ENCODE data around the gene PCAT6. TPM values are rescaled to one million over a fixed set of nuclear protein-coding genes. Genes with fewer than 3 reads are reported as not detected.

Gene PCAT6
- polyA plus RNA-seq, 2 of the 4 experiments (the other 2 are of a cell fraction) = 2.3 to 2.4 TPM

- TF ChIP-seq HES2 (IDR thresholded peaks at IDR 0.05) (no peak), GATA3 (IDR thresholded peaks at IDR 0.05; ENCODE audit: borderline replicate concordance) (no peak)
These were observed 46.4 kb downstream of the PCAT6 start (continued) for GRCh38 chr1:202857136-202857610.

DNA sequence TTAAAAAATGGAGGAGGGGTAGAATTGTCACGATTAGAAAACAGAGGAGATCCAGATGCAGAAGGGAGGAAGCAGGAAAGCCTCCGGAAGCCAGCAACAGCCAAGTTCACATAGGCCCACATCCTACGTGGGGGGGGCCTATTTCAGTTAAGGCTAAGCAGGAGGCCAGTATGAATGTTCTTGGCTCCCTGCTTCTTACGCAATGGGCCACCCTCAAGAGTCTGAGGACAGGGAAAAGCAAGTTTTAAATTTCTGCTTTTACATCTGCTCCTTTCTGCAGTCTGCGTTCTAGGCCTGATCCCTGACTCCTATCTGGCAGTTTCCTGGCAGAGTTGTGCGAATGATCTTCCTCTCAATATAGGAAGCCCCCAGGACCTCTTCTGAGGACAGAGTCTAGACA is 47.6 kb downstream of the PCAT6 start:
- Histone ChIP-seq H3K9me3 (no peaks in the 10 kb centered on the region), H3K4me3 (no peak overlapping the region), H3K27ac (no peak overlapping the region), H3K4me1 (no peaks in the 10 kb centered on the region; the same call in 2 of the 3 replicates), H3K4me2 (no peak overlapping the region)
- TF ChIP-seq HEYL (CRISPR knock-in tag; IDR thresholded peaks at IDR 0.05) = no peak
- no peak for TF ChIP-seq ELK1 (IDR thresholded peaks at IDR 0.05; ENCODE audit: low read depth, low read length)
- no peak for TF ChIP-seq HOXB5 (CRISPR knock-in tag; IDR thresholded peaks at IDR 0.05)
- TF ChIP-seq MAX (IDR thresholded peaks at IDR 0.05) = no peak
- TF ChIP-seq CHD4 (IDR thresholded peaks at IDR 0.05; ENCODE audit: borderline replicate concordance) = no peak
- no peak for TF ChIP-seq ZSCAN20 (CRISPR knock-in tag; IDR thresholded peaks at IDR 0.05)
- no peak for TF ChIP-seq CBX8 (IDR thresholded peaks at IDR 0.05)
- TF ChIP-seq, protein P1, sequence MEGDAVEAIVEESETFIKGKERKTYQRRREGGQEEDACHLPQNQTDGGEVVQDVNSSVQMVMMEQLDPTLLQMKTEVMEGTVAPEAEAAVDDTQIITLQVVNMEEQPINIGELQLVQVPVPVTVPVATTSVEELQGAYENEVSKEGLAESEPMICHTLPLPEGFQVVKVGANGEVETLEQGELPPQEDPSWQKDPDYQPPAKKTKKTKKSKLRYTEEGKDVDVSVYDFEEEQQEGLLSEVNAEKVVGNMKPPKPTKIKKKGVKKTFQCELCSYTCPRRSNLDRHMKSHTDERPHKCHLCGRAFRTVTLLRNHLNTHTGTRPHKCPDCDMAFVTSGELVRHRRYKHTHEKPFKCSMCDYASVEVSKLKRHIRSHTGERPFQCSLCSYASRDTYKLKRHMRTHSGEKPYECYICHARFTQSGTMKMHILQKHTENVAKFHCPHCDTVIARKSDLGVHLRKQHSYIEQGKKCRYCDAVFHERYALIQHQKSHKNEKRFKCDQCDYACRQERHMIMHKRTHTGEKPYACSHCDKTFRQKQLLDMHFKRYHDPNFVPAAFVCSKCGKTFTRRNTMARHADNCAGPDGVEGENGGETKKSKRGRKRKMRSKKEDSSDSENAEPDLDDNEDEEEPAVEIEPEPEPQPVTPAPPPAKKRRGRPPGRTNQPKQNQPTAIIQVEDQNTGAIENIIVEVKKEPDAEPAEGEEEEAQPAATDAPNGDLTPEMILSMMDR (IDR thresholded peaks at IDR 0.05) = no peak
- no peak for TF ChIP-seq ZFP36 (IDR thresholded peaks at IDR 0.05; ENCODE audit: borderline replicate concordance, partially characterized antibody)
- TF ChIP-seq ZNF302 (CRISPR knock-in tag; IDR thresholded peaks at IDR 0.05) = no peak
- TF ChIP-seq JUN (IDR thresholded peaks at IDR 0.05) = no peak
- no peak for TF ChIP-seq MAFK (IDR thresholded peaks at IDR 0.05; ENCODE audit: partially characterized antibody)
- no peak for TF ChIP-seq HOXA7 (CRISPR knock-in tag; IDR thresholded peaks at IDR 0.05)
- no peak for TF ChIP-seq PBX3 (IDR thresholded peaks at IDR 0.05)
- DNase-seq (ENCODE audit: low read depth in 1 of 2, low spot score in 1 of 2) (no peak), FAIRE-seq (no peak), ATAC-seq (no peak)
- 78% methylated on average over 6 of the region's 6 CpGs for WGBS (ENCODE audit: missing lambda C conversion rate)
- ChIA-PET POLR2A (no interaction called here), CTCF (no interaction called here)

- no peaks in the 10 kb centered on the region for H3K9me3 ChIP-seq
- H3K4me1 ChIP-seq = no peaks in the 10 kb centered on the region; the same call in 2 of the 3 replicates
- H3K4me3 ChIP-seq = no peak overlapping the region
- 87% methylated on average over 10 of the region's 10 CpGs for WGBS (ENCODE audit: missing lambda C conversion rate)
- no peak overlapping the region for H3K4me2 ChIP-seq
- DNase-seq (ENCODE audit: low read depth in 1 of 2, low spot score in 1 of 2) = no peak
- FAIRE-seq = no peak
- ATAC-seq = no peak
- ChIA-PET CTCF (interaction anchor here (1.2 kb wide), 1 partner anchor 32 kb away, joined by 4 read pairs; no protein-coding TSS in a partner anchor), POLR2A (interaction anchor here (1.6 kb wide), 1 partner anchor 30 kb away, joined by 4 read pairs; the partner anchor contains the start of gene RABIF)
- H3K27ac ChIP-seq = no peak overlapping the region
- TF ChIP-seq CBX8 (IDR thresholded peaks at IDR 0.05) = no peak
- no peak for TF ChIP-seq POLR2AphosphoS2 (conservative IDR thresholded peaks at IDR 0.05; ENCODE audit: low read length)
- TF ChIP-seq EHF (CRISPR knock-in tag; IDR thresholded peaks at IDR 0.05) = no peak
- TF ChIP-seq RCOR1 (IDR thresholded peaks at IDR 0.05; ENCODE audit: low read depth, low read length) = no peak
- no peak for TF ChIP-seq HOXB5 (CRISPR knock-in tag; IDR thresholded peaks at IDR 0.05)
- TF ChIP-seq, protein P2, sequence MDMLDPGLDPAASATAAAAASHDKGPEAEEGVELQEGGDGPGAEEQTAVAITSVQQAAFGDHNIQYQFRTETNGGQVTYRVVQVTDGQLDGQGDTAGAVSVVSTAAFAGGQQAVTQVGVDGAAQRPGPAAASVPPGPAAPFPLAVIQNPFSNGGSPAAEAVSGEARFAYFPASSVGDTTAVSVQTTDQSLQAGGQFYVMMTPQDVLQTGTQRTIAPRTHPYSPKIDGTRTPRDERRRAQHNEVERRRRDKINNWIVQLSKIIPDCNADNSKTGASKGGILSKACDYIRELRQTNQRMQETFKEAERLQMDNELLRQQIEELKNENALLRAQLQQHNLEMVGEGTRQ (IDR thresholded peaks at IDR 0.05) = no peak
- TF ChIP-seq, protein P3, sequence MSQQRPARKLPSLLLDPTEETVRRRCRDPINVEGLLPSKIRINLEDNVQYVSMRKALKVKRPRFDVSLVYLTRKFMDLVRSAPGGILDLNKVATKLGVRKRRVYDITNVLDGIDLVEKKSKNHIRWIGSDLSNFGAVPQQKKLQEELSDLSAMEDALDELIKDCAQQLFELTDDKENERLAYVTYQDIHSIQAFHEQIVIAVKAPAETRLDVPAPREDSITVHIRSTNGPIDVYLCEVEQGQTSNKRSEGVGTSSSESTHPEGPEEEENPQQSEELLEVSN (IDR thresholded peaks at IDR 0.05; ENCODE audit: borderline replicate concordance, low read depth) = no peak
- no peak for TF ChIP-seq GATA3 (IDR thresholded peaks at IDR 0.05; ENCODE audit: borderline replicate concordance)
- TF ChIP-seq RAD21 (conservative IDR thresholded peaks at IDR 0.05 in 1 of 2, IDR thresholded peaks at IDR 0.05 in 1 of 2) = no peak
- TF ChIP-seq BCL3 (IDR thresholded peaks at IDR 0.05) = no peak
- TF ChIP-seq, protein P4, sequence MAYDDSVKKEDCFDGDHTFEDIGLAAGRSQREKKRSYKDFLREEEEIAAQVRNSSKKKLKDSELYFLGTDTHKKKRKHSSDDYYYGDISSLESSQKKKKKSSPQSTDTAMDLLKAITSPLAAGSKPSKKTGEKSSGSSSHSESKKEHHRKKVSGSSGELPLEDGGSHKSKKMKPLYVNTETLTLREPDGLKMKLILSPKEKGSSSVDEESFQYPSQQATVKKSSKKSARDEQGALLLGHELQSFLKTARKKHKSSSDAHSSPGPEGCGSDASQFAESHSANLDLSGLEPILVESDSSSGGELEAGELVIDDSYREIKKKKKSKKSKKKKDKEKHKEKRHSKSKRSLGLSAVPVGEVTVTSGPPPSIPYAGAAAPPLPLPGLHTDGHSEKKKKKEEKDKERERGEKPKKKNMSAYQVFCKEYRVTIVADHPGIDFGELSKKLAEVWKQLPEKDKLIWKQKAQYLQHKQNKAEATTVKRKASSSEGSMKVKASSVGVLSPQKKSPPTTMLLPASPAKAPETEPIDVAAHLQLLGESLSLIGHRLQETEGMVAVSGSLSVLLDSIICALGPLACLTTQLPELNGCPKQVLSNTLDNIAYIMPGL (CRISPR knock-in tag; IDR thresholded peaks at IDR 0.05; ENCODE audit: borderline replicate concordance) = no peak
- no peak for TF ChIP-seq CEBPB (IDR thresholded peaks at IDR 0.05)
- TF ChIP-seq NR3C1 (IDR thresholded peaks at IDR 0.05) = no peak
These were observed 48.1 kb downstream of the PCAT6 start for GRCh38 chr1:202858789-202859414.
